Mesodermal cell (in vitro differentiated cells): ENCODE results near the gene REXO1.

Source experiments
- H3K27ac ChIP-seq: 2 replicates; pipeline ENCODE4 v1.7.0; 2013; ENCODE audit warnings: mild to moderate bottlenecking, low read depth, low read length, moderate library complexity; ENCODE audit not compliant: severe bottlenecking
- H3K36me3 ChIP-seq: 2 replicates; pipeline ENCODE4 v1.7.1; 2013; ENCODE audit warnings: mild to moderate bottlenecking, low read length, moderate library complexity; ENCODE audit not compliant: control insufficient read depth, insufficient read depth
- H3K4me1 ChIP-seq: one replicate; pipeline ENCODE4 v1.7.1; 2013; ENCODE audit warnings: mild to moderate bottlenecking, low read length; ENCODE audit not compliant: insufficient read depth, control insufficient read depth, poor library complexity, severe bottlenecking
- H3K4me3 ChIP-seq: 2 replicates; pipeline ENCODE4 v1.7.0; 2013; ENCODE audit warnings: low read length, control low read depth, mild to moderate bottlenecking; ENCODE audit not compliant: insufficient read depth, poor library complexity, severe bottlenecking; ENCODE audit errors: extremely low read depth
- H3K9me3 ChIP-seq: 2 replicates; pipeline ENCODE4 v1.7.1; 2013; ENCODE audit warnings: mild to moderate bottlenecking, low read length, moderate library complexity; ENCODE audit not compliant: control insufficient read depth
- WGBS, 2 experiments: methylation state at CpG; one replicate each; pipeline ENCODE4 v1.1.5; 2013; ENCODE audit warnings: missing lambda C conversion rate in 2 of 2; ENCODE audit not compliant: insufficient coverage in 2 of 2; 5-methylcytosine and 5-hydroxymethylcytosine counted together

The REXO1 gene

DNA sequence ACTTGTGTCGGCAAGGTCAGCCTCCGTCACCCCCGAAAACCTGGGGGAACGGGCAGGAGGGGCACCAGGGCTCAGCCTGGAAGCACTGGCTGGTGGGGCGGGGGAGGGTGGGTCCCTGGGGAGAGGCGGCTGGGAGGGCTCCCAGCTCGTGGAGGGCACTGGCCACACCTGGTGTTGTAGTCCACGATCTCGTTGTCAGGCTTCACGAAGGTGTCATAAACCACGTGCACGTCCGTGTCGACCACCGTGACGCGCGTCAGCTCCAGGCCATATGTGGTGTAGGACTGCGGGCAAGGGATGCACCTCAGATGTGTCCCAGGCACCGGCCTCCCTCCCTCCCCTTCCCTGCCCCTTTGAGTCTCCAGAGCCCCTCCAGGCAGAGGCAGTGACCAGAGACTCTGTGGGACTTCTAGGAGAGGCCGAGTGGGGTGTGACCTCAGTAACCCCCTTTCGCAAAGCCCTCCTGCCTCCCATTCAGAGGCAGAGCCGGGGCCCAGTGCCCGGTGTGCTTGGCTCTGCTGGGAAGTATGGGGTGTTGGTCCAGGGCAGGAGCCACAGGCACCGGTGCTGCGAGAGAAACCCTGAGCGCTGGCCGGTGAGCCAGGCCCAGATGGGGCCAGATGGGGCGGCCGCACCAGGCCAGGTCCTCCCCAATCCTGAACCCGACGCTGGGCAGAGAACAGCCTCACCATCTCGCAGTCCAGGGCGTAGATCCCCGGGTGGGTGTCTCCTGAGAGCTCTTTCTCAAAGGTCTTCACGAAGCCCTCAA is 31.6 kb downstream of the REXO1 start:
- Histone ChIP-seq H3K27ac (no peak overlapping the region), H3K4me1 (no peaks in the 10 kb centered on the region), H3K4me3 (no peak overlapping the region), H3K9me3 (no peaks in the 10 kb centered on the region), H3K36me3 (peaks cover 67% of the 10 kb centered on the region)
- WGBS, 2 experiments = 96 to 97% methylated on average over 31 to 35 of the region's 36 CpGs

DNA sequence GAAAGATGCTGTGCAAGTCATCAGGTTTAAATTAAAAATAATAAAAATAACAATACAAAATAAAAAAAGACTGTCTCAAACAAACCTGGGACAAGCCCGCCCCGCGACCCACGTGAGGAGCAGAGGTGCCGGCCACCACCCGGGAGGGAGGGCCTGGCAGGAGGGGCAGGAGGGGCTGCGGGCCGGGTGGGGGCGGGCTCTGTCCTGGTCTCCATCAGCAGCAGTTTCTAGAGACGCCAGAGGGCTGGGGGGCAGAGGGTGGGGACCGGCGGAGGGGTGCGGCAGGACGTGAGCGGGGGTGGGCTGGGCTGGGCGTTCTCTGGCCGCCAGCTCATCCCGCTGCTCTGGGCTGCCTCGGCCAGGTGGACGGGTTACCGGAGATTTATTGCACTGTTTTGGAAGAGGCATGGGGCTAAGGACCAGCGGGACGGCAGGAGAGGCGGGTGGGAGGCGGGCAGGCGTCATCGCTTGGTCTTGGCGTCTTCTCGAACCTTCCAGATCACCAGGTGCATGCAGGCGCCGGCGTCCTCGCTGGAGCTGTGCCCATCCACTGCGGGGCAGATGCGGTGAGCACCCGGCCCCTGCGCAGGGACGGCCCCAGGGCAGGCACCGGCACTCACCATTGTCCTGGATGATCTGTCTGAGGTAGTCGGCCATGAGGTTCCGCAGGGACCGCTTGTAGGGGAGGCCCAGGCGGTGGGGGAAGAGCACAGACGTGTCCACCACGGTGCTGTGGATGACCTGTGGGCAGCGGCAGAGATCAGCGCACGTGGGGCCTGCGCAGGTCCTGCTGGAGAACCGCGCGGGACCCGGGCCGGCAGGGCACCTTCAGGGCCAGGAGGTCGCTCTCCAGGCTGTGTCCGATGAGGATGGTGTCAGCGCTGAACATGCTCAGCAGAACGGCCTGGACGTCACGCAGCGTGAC is 32.4 kb downstream of the REXO1 start:
- Histone ChIP-seq H3K9me3 (no peaks in the 10 kb centered on the region), H3K4me1 (no peaks in the 10 kb centered on the region)

GRCh38 chr19:1814833-1815604 is 33.3 kb downstream of the REXO1 start:
- peaks cover 50% of the 10 kb centered on the region for H3K36me3 ChIP-seq
- no peaks in the 10 kb centered on the region for H3K4me1 ChIP-seq
- no peak overlapping the region for H3K27ac ChIP-seq
- 96 to 99% methylated on average over 15 to 20 of the region's 26 CpGs for WGBS, 2 experiments
- H3K4me3 ChIP-seq = no peak overlapping the region
- no peaks in the 10 kb centered on the region for H3K9me3 ChIP-seq

More for the DNA sequence above, 32.4 kb downstream of the REXO1 start:
- Histone ChIP-seq H3K4me3 (no peak overlapping the region), H3K36me3 (peaks cover 58% of the 10 kb centered on the region), H3K27ac (no peak overlapping the region)
- 96 to 97% methylated on average over 49 to 53 of the region's 61 CpGs for WGBS, 2 experiments

GRCh38 chr19:1814391-1814790 is 33.9 kb downstream of the REXO1 start:
- 95 to 96% methylated on average over 8 to 10 of the region's 10 CpGs for WGBS, 2 experiments
- Histone ChIP-seq H3K9me3 (no peaks in the 10 kb centered on the region), H3K4me1 (no peaks in the 10 kb centered on the region), H3K27ac (no peak overlapping the region), H3K36me3 (peaks cover 44% of the 10 kb centered on the region), H3K4me3 (no peak overlapping the region)

GRCh38 chr19:1813192-1814182 is 34.8 kb downstream of the REXO1 start:
- peaks cover 37% of the 10 kb centered on the region for H3K36me3 ChIP-seq
- H3K4me1 ChIP-seq = no peaks in the 10 kb centered on the region
- WGBS, 2 experiments = 63 to 74% methylated on average over 16 to 19 of the region's 21 CpGs
- H3K9me3 ChIP-seq = no peaks in the 10 kb centered on the region
- no peak overlapping the region for H3K27ac ChIP-seq
- peak overlapping the region; percentile 45 for H3K4me3 ChIP-seq

GRCh38 chr19:1812426-1813191 is 35.7 kb downstream of the REXO1 start:
- Histone ChIP-seq H3K4me3 (peak overlapping the region; percentile 45), H3K27ac (peak overlapping the region; percentile 49), H3K4me1 (no peaks in the 10 kb centered on the region), H3K9me3 (no peaks in the 10 kb centered on the region), H3K36me3 (peaks cover 28% of the 10 kb centered on the region)
- 1% methylated on average over 41 to 46 of the region's 47 CpGs for WGBS, 2 experiments

DNA sequence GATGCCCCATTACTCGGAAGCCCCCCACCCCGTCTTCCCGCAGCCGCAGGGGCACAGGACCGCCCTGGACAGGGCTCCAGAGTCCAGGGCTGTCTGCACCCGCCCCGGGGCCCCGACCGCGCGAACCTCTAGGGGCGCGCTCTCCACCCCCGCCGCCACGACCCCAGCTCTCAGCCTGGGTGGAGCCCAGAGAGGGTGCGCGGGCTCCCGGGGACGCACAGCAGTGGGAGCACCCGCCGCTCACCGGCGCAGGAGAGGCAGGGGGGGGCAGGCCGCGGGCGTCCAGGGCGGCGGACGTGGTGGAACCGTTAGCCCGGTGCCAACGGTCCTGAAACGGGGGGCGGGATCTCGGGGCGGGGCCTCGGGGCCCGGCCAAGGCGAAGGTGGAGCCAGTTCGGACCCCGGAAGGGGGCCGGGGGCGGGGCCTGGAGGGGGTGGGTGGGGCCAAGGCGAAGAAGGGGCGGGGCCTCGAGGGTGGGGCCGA is 36.3 kb downstream of the REXO1 start, which contains the start of gene ATP8B3:
ATP8B3 (minus strand) TSS at position 335 of the 484 bp plus-strand sequence. CDS start 540 bp downstream, outside the sequence.
- peaks cover 22% of the 10 kb centered on the region for H3K36me3 ChIP-seq
- 2 to 9% methylated on average over 6 to 11 of the region's 48 CpGs for WGBS, 2 experiments
- no peaks in the 10 kb centered on the region for H3K4me1 ChIP-seq
- peak within 1 kb of the TSS; percentile 49 for H3K27ac ChIP-seq
- peak within 1 kb of the TSS; percentile 45 for H3K4me3 ChIP-seq
- H3K9me3 ChIP-seq = no peaks in the 10 kb centered on the region

GRCh38 chr19:1811472-1811894 is 36.8 kb downstream of the REXO1 start:
- 47 to 53% methylated on average over 11 to 12 of the region's 13 CpGs for WGBS, 2 experiments
- H3K9me3 ChIP-seq = no peaks in the 10 kb centered on the region
- H3K36me3 ChIP-seq = peaks cover 17% of the 10 kb centered on the region
- H3K4me1 ChIP-seq = no peaks in the 10 kb centered on the region
- H3K4me3 ChIP-seq = peak overlapping the region; percentile 45
- H3K27ac ChIP-seq = no peak overlapping the region
